ENCODE measurements around the gene COQ5.
A peak's percentile ranks its signal among the peaks of the same experiment; 100 is the strongest.

Gene COQ5

DNA sequence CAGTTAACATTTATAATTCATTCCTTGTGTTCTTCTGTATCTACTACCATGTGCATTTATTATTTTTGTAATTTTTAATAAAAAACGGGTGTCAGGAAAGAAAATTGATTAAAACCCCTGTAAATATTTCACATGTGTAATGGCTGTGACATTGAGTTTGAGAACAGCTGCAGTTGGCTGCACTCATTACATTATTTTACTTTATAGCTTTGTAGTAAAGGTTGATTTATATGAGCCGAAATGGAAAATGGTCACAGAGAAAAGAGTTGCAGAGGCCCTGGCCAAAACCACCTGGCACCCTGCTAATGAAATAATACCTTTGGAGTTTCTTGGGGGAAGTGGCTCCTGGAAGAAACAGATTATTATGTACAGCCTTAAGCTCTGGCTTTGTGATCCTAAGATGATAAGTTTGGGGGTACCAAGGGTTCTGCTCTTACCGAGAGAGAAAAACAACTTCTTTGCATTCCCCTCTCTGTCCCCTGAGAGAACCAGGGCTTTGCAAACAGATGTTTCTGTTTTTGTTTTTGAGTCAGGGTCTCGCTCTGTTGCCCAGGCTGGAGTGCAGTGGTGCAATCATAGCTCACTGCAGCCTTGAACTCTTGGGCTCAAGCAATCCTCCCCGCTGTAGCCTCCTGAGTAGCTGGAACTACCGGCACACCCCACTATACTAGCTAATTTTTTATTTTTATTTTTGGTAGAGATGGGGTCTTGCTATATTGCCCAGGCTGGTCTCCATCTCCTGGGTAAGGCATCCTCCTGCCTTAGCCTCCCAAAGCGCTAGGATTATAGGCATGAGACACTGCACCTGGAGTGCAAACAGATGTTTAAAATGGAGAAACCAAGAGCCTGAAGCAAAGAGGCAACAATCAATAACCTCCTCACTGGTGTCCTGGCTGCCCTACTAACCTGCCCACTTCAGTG lies 42.7 kb downstream of the COQ5 start:
- Histone ChIP-seq H3K27me3 (ENCODE audit: low read depth) (no peaks in the 10 kb centered on the region), H3K4me1 (no peaks in the 10 kb centered on the region), H3K9me3 (no peaks in the 10 kb centered on the region), H3K4me3 (no peak overlapping the region), H3K36me3 (replicated peaks) (no peaks in the 10 kb centered on the region; the same call in 1 of the 2 replicates)
- in situ Hi-C loops (cut with MboI; ENCODE audit: low sequenced_read_pairs): no loop called here
- no peak for DNase-seq (ENCODE audit: low spot score in 2 of 2)

DNA sequence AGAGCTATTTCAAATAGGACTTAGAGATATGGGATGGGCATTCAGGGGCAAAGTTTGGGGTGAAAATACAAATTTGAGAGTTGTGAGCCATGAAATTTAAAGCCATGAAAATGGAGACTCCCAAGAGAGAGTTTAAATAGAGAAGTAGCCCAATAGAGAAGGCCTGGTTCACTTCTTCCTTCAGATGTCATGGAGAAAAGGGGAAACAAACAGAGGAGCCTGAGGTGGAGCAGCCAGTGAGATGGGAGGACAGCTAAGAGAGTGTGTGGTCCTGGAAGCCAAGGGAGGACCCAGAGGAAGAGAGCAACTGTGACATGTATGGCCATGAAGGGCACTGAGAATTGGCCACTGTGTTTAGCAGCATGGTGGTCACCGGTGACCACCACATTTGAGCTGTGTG lies 45.3 kb downstream of the COQ5 start:
- in situ Hi-C loops (cut with MboI; ENCODE audit: low sequenced_read_pairs): no loop called here
- H3K9me3 ChIP-seq: no peaks in the 10 kb centered on the region

DNA sequence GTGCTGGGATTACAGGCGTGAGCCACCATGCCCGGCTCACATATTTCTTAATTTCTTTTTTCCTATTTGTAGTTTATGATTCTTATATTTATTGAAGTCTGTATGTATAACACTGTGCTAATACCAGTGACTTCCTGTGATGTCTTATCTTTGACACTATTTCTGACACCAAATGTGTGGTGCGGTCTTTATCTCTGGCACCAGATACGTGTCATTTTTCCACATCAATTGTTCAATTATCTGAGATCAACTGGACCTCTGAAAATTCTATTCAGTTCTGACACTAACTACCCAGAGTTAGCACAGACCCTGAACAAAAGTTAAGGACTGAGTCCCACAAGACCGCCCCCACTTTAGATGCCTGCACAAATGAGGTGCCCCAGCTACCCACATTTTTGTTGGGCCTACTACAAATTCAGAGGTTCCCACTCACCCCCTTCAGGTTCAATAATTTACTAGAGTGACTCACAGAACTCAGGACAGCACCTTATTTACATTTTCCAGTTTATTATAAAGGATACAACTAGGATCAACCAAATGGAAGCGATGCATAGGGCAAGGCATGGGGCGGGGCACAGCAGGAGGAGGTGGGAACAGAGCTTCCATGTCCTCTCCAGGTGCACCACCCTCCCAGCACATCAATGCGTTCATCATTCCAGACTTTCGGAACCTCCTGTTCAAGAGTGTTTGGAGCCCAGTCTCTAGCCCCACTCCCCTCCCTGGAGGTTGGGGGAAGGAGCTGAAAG lies 47.8 kb downstream of the COQ5 start:
- in situ Hi-C loops (cut with MboI; ENCODE audit: low sequenced_read_pairs): no loop called here
- DNase-seq (ENCODE audit: low spot score in 2 of 2): no peak
- H3K9me3 ChIP-seq: no peaks in the 10 kb centered on the region

More for the DNA sequence above, 45.3 kb downstream of the COQ5 start:
- no peaks in the 10 kb centered on the region for H3K27me3 ChIP-seq (ENCODE audit: low read depth)
- no peak for DNase-seq (ENCODE audit: low spot score in 2 of 2)
- no peak overlapping the region for H3K4me3 ChIP-seq
- no peaks in the 10 kb centered on the region for H3K4me1 ChIP-seq
- H3K36me3 ChIP-seq (replicated peaks): no peaks in the 10 kb centered on the region; the same call in 1 of the 2 replicates

DNA sequence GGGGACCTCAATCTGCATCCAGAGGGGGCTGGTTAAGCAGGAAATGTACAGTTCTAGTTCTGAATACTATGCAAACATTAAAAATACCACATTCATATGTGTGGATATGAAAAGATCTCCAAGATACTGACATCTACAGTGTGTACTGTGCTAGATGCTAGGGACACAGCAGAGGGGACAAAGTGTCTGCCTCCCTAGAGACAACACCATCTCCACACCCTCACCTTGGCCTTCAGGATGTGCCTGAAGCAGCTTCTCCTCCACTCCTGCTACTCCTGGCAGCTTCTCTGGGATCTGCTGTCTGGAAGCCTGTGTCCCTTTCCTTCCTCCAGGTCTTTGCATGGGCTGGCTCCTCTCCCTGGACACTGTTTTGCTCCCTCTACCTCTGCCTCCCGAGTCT lies 48.7 kb downstream of the COQ5 start:
- H3K27me3 ChIP-seq (ENCODE audit: low read depth): no peaks in the 10 kb centered on the region
- H3K4me3 ChIP-seq: no peak overlapping the region
- no peaks in the 10 kb centered on the region; the same call in 1 of the 2 replicates for H3K36me3 ChIP-seq (replicated peaks)
- H3K9me3 ChIP-seq: no peaks in the 10 kb centered on the region
- DNase-seq (ENCODE audit: low spot score in 2 of 2): no peak
- no peaks in the 10 kb centered on the region for H3K4me1 ChIP-seq
- in situ Hi-C loops (cut with MboI; ENCODE audit: low sequenced_read_pairs): no loop called here

More for the DNA sequence above, 47.8 kb downstream of the COQ5 start:
- Histone ChIP-seq H3K4me1 (no peaks in the 10 kb centered on the region), H3K4me3 (no peak overlapping the region), H3K27me3 (ENCODE audit: low read depth) (no peaks in the 10 kb centered on the region), H3K36me3 (replicated peaks) (no peaks in the 10 kb centered on the region; the same call in 1 of the 2 replicates)

DNA sequence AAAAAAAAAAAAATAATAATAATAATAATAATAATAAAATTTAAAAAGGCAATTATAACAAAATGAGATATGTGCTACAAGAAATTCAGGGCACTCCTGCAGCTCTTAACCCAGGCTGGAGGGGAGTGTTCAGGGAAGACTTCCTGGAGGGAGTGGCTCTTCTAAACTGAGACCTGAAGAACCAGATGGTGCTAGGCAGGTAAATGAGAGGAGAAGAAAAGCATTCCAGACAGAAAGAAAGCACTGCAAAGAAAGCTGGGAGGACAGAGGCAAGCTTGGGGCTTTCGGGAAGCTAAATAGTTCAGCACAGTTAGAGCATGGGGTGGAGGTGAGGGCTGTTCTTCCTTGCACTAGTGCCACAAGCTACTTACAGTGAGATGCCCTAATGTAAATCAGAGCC lies 49.5 kb downstream of the COQ5 start:
- Histone ChIP-seq H3K9me3 (no peaks in the 10 kb centered on the region), H3K36me3 (replicated peaks) (no peaks in the 10 kb centered on the region; the same call in 1 of the 2 replicates), H3K4me1 (no peaks in the 10 kb centered on the region), H3K4me3 (no peak overlapping the region), H3K27me3 (ENCODE audit: low read depth) (no peaks in the 10 kb centered on the region)
- in situ Hi-C loops (cut with MboI; ENCODE audit: low sequenced_read_pairs): no loop called here
- DNase-seq (ENCODE audit: low spot score in 2 of 2): no peak

DNA sequence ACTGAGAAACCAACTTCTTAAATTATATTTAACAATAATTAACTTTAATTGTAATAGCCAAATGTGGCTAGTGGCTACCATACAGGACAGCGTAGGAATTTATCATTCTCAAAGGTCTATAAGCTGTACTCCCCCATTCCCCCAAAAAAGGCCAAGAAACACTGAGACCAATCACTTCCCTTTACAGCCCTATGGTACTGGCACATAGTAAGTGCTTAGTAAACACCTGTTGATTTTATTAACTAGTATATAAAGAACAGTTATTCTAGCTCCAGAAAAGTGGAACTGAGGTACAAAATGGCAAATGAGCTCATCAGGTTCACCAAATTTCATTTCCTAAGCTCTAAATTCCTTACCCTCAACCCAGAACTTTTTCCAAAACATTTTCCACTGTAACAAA lies 53.3 kb downstream of the COQ5 start:
- Histone ChIP-seq H3K36me3 (replicated peaks) (no peaks in the 10 kb centered on the region), H3K9me3 (no peaks in the 10 kb centered on the region), H3K4me3 (no peak overlapping the region), H3K4me1 (peaks cover 4% of the 10 kb centered on the region; the same call in 1 of the 2 replicates), H3K27me3 (ENCODE audit: low read depth) (no peaks in the 10 kb centered on the region)
- DNase-seq (ENCODE audit: low spot score in 2 of 2): no peak
- in situ Hi-C loops (cut with MboI; ENCODE audit: low sequenced_read_pairs): no loop called here

DNA sequence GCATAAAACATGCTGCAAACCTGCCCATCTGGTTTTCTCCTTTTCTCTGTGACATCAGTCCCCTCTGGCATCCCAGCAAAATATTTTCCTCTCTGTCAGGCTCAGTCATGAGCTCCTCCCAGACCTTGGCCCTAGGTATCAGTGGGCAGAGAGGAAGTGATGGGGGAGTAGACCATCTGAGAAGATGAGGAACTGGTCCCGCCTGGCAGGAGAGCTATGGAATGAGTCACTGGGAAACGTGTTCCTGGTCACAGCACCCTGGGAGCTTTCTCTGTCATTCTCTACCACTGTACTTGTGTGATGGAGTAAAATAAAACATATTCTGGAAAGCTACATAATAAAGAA lies 54.4 kb downstream of the COQ5 start:
- in situ Hi-C loops (cut with MboI; ENCODE audit: low sequenced_read_pairs): no loop called here
- peaks cover 5% of the 10 kb centered on the region; the same call in 1 of the 2 replicates for H3K4me1 ChIP-seq
- no peak for DNase-seq (ENCODE audit: low spot score in 2 of 2)

DNA sequence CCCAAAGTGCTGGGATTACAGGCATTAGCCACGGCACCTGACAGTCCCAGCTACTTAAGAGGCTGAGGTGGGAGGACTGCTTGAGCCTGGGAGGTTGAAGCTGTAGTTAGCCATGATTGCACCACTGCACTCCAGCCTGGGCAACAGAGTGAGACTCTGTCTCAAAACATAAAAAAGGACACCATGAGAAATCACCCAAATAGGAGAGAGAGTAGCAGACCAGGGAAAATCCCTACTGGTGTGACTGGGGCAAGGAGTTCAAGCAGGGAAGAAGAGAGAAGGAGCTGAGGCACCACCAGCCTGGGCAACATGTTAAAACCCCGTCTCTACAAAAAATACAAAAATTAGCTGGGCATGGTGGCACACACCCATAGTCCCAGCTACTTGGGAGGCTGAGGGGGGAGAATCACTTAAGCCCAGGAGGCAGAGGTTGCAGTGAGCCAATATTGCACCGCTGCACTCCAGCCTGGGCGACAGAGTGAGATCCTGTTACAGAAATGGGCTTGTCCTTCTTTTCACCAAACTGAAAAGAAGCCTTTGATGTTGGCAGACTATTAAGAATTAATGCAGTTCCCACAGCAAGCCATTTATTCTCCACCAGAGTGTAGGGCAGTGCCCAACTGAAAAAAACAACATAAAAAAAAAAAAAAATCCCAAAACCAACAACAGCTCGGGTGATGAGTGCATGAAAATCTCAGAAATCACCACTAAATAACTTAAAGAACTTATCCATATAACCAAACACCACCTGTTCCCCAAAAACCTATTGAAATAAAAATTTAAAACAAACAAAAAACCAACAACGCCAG lies 54.9 kb downstream of the COQ5 start:
- H3K9me3 ChIP-seq: no peaks in the 10 kb centered on the region
- H3K4me1 ChIP-seq: peaks cover 5% of the 10 kb centered on the region; the same call in 1 of the 2 replicates
- in situ Hi-C loops (cut with MboI; ENCODE audit: low sequenced_read_pairs): no loop called here
- no peak overlapping the region for H3K4me3 ChIP-seq
- no peaks in the 10 kb centered on the region for H3K27me3 ChIP-seq (ENCODE audit: low read depth)
- no peak for DNase-seq (ENCODE audit: low spot score in 2 of 2)
- H3K36me3 ChIP-seq (replicated peaks): no peaks in the 10 kb centered on the region

More for the DNA sequence above, 54.4 kb downstream of the COQ5 start:
- H3K27me3 ChIP-seq (ENCODE audit: low read depth): no peaks in the 10 kb centered on the region
- H3K36me3 ChIP-seq (replicated peaks): no peaks in the 10 kb centered on the region
- no peak overlapping the region for H3K4me3 ChIP-seq
- H3K9me3 ChIP-seq: no peaks in the 10 kb centered on the region

DNA sequence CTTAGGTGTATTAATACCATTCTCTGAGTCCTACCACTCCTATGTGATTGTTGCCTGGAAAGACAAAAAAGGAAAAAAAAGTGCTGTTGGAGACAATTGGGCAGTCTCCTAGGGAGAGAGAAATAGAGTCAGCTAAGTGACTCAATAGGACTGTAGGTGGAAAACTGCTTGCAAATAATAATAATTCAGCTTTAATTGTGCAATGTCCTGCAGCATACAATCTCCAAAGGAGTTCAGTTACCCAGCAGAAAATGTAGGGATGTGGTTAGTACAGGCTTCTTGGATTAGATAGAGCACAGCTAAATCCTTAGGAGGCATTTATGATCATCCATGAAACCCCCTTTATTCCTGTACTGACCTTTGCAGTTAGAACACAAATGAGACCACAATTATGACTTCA lies 56.4 kb downstream of the COQ5 start:
- in situ Hi-C loops (cut with MboI; ENCODE audit: low sequenced_read_pairs): no loop called here
- DNase-seq (ENCODE audit: low spot score in 2 of 2): no peak
- Histone ChIP-seq H3K36me3 (replicated peaks) (peaks cover 1% of the 10 kb centered on the region), H3K9me3 (no peaks in the 10 kb centered on the region), H3K4me3 (no peak overlapping the region), H3K4me1 (peaks cover 7% of the 10 kb centered on the region), H3K27me3 (ENCODE audit: low read depth) (no peaks in the 10 kb centered on the region)

DNA sequence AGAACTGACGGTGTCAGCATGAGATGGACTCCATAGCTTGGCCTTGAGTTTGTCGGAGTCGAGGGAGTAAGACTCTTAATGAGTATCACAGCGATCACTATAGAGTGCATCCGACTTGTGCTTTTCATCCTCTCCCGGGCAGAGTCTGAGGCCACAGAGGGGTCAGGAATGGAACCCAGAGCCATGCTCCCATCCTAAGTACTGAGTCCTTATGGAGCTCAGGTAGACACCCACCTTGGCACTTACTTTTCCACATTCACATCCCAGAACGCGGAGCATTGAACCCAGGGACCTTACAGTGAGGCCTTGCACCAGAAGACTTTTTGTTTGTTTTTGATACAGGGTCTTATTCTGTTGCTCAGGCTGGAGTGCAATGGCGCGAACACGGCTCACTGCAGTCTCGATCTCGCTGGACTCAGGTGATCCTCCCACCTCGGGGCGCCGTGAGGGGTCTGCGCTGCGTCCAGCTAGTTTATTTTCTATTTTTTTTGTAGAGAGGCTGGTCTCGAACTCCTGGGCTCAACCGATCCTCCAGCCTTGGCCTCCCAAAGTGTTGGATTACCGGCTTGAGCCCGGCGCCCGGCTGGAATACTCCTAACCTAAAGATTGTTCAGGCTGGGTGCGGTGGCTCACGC lies 58.7 kb downstream of the COQ5 start:
- no peaks in the 10 kb centered on the region for H3K9me3 ChIP-seq
- peak overlapping the region; percentile 79 for H3K4me3 ChIP-seq
- DNase-seq (ENCODE audit: low spot score in 2 of 2): peak; percentile 32 to 35
- in situ Hi-C loops (cut with MboI; ENCODE audit: low sequenced_read_pairs): no loop called here
- peaks cover 22% of the 10 kb centered on the region for H3K4me1 ChIP-seq
- H3K27me3 ChIP-seq (ENCODE audit: low read depth): no peaks in the 10 kb centered on the region
- H3K36me3 ChIP-seq (replicated peaks): peaks cover 16% of the 10 kb centered on the region

DNA sequence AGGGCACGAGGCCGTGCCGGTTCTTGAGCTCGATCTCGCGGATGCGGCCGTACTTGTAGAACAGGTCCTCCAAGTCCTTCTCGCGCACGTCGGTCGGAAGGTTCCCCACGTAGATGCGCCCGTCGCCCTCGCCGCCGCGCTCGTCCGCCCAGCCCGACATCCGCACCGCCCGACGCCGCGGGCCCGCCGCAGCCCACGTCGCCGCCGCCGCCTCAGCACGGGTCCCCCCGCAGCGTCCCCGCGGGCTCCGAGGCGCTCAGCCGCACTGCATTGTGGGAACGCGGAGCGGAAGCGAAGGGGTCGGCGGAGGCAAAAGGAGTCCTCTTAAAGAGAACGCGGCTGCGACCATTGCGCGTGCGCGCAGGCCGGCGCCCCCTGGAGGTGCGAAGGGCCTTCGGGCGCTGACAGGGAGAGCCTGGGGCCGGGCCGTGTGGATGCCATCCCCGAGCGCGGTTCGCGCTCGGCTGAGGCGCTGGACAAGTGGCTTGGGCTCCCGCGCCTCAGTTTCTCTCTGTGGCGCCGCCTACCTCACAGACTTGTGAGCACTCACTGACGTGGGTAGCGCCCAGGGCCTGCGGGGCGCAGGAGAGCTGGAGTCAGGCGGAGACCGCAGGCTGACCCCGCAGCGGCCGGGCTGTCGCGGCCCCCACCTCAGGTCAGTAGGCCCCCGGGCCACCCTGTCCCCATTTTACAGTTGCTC lies 59.4 kb downstream of the COQ5 start, which contains the start of gene SRSF9:
Gene SRSF9, minus strand, starts transcription at position 299 of the 700 bp plus-strand sequence. Its CDS starts 139 bp downstream, at position 160.
- Histone ChIP-seq H3K4me1 (peaks cover 22% of the 10 kb centered on the region), H3K27me3 (ENCODE audit: low read depth) (no peaks in the 10 kb centered on the region), H3K9me3 (no peaks in the 10 kb centered on the region), H3K4me3 (peak within 1 kb of the TSS; percentile 79), H3K36me3 (replicated peaks) (peaks cover 23% of the 10 kb centered on the region)
- DNase-seq (ENCODE audit: low spot score in 2 of 2): peak; percentile 97
- in situ Hi-C loops (cut with MboI; ENCODE audit: low sequenced_read_pairs): no loop called here

DNA sequence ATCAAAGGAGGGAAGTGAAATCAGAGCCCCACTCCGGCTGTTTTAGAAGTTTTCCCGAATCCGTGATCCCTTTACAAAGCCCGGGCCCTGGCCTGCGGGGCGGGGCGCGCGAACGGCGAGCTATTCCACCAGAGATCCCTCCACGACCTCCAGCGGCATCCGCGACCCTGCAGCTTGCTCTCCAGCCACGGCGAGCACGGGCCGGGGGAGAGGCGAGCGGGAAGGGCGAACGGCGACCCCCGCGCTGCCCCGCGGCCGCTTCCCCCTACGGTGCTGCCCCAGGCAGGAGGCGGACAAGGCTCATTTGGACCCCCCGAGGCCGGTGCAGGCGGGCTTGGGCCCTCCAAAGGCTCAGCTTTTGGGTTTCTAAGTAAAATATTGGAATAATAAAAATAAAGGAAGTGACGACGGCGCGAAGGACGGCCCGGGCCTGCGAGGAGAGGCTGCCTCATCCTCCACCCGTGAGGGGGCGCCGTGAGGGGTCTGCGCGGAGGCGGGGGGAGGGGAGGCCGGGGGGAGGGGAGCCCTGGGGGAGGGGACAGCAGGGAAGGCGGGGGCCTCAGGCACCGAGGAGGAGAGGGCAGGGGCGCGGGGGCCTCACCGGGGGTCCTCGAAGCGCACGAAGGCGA lies 60.0 kb downstream of the COQ5 start:
- H3K36me3 ChIP-seq (replicated peaks): peaks cover 29% of the 10 kb centered on the region
- peaks cover 22% of the 10 kb centered on the region for H3K4me1 ChIP-seq
- H3K27me3 ChIP-seq (ENCODE audit: low read depth): no peaks in the 10 kb centered on the region
- peak in 1 of 2 experiments; percentile 47 for DNase-seq (ENCODE audit: low spot score in 2 of 2)
- H3K9me3 ChIP-seq: no peaks in the 10 kb centered on the region
- H3K4me3 ChIP-seq: peak overlapping the region; percentile 79
- in situ Hi-C loops (cut with MboI; ENCODE audit: low sequenced_read_pairs): no loop called here

Data from HAP-1 (cell line).